Germinal center (tissue), 1 donor: ENCODE measurements around the gene APOL6.

Experiments
- DNase-seq: peaks from one replicate; pipeline ENCODE4 v3.0.0; 2012; ENCODE audit warnings: mixed read lengths, low spot score

The APOL6 gene

GRCh38 chr22:35648066-35649025, at the start of gene APOL6:
Gene APOL6, plus strand, starts transcription at chr22:35648446. Its CDS starts 7,980 bp downstream, at chr22:35656426.
- DNase-seq, result peak; percentile 75

- no peak for DNase-seq
Observed at GRCh38 chr22:35599364-35599763, 48.9 kb upstream of the APOL6 start.

- no peak for DNase-seq
Observed at GRCh38 chr22:35600476-35600875, 47.8 kb upstream of the APOL6 start.

DNA sequence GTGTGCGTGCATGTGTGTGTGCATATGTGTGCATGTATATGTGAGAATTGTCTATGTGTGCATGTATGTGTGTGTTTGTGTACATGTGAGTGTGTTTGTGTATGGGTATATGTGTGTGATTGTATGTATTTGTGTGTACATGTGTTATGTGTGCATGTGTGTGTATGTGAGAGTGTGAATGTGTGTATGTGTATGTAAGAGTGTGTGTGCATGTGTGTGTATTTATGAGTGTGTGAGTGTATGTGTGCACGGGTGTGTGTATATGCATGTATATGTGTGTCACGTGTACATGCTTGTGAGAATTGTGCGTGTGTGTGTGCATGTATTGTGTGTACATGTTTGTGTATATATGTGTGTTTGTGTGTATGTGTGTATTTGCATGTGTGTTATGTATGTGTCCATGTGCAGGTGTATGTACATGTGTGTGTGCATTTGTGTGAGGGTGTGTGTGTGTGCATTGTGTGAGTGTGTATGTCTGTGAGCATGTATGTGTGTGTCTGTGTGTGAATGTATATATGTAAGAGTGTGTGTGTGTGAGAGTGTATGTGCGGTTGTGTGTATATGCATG, 47.1 kb upstream of the APOL6 start:
- DNase-seq, result no peak

GRCh38 chr22:35601743-35602615, 46.3 kb upstream of the APOL6 start:
- no peak for DNase-seq

DNA sequence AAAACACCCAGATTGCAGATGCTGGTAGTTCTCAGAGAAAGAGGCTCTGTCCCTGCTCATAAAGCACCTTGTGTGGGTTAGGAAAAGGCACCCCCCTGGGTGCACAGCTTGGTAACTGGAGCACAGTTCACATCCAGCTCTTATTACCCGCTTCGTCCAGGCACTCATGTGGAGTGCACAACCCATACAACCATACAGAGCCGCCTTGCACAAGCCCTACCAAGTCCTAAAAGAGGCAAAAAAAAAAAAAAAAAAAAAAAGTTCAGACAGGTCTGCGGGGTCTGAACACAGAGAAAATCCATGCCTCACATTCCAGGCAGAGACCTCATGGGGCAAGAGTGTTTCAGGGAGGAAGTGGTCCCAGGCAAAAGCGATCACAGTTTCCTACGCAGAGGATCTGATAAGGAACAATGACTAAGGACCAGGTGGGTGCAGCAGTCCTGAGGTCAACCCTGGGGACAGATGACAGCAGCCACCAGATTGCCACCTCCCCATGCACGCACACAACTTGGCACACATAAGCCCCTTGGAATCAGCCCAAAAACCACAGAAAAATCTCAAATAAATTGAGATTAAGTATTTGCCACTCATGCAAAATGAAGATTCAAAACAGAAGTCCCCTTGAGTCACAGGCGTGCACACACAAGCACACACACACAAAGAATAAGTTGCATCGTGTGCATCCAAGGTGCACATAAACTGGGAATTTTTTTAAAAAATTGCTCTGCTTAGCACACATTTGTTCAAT, 43.5 kb upstream of the APOL6 start:
- DNase-seq, result no peak

DNA sequence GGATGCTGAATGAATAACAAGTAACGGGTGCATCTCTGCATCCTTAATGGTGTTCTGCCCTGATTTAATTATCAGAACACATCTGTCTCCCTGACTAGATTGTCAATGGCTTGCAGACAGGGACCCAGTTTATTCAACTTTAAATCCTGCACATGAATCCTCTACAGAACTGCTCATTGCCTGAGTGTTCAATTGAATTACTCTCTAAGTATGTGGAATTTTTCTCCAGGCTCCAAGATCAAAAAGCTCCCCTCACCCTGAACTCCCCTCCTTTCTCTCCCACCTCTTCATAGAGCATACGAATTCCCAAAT, 42.9 kb upstream of the APOL6 start:
- DNase-seq, result no peak

- no peak for DNase-seq
Observed at GRCh38 chr22:35605851-35606481, 42.3 kb upstream of the APOL6 start.

- DNase-seq, result no peak
Observed at GRCh38 chr22:35606916-35607315, 41.3 kb upstream of the APOL6 start.

DNA sequence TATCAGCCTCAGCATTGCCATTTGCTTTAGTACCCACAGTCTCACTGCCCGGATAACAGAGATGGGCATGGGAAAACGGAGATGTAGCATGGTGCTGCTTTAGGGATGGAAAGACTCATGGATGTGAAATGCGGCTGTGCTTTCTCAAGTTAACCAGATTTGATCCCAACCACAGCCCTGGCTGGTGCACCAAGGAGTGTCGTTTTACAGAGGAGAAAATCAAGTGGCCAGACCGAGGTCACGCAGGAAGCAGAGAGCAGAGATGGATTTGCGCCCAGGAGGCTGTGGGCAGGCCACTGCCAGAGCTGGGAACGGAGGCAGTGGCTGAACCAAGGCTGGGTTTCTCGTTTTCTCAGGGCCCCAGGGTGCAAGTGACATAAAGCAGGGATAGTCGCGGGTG, 40.2 kb upstream of the APOL6 start:
- DNase-seq, result no peak

- DNase-seq, result no peak
Observed at GRCh38 chr22:35609261-35609660, 39.0 kb upstream of the APOL6 start.

- DNase-seq, result no peak
Observed at GRCh38 chr22:35609761-35610160, 38.5 kb upstream of the APOL6 start.

GRCh38 chr22:35610741-35611140, 37.5 kb upstream of the APOL6 start:
- no peak for DNase-seq

- no peak for DNase-seq
Observed at GRCh38 chr22:35611200-35611890, 36.9 kb upstream of the APOL6 start.

DNA sequence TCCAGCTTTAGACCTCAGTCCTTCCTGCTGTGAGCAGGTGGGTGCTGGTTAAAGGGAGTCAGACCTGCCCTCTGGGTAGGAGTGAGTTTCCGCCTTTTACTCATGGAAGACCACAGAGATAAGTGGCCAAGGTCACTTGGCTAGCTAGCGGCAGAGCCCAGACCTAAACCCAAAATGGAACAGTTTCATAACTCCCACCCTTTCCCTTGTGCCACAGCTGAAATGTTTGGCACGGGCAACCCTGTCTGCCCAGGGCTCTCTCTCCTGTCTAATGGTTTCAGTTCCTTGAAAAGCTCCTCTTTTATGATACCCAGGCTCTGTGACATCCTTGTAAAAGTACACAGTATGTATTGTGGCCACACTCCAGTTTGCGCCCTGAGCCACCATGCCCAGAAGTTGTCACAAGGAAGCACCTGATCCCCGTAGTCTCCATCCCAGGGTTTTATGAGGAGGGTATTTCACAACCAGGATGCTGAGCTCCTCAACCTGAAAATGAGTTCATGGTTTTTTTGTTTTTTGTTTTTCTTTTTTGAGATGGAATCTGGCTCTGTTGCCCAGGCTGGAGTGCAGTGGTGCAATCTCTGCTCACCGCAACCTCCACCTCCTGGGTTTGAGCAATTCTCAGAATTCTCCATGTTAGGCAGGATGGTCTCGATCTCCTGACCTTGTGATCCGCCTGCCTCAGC, 36.2 kb upstream of the APOL6 start:
- DNase-seq, result peak; percentile 32

GRCh38 chr22:35612903-35613302, 35.3 kb upstream of the APOL6 start:
- no peak for DNase-seq

DNA sequence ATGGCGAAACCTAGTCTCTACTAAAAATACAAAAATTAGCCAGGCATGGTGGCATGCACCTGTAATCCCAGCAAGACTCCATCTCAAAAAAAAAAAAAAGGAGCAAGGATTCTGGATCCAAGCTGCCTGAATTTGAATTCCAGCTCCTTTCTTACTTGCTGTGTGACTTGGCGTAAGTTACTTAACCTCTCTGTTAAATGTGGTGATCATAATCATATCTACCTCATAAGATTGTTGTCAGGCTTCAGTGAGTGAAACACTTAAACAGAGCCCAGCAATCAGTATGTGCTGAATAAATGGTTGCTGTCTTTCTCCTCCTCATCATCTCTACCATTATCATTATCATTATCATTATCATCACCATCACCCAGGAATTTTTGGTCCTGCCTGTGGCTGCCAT, 33.8 kb upstream of the APOL6 start:
- DNase-seq, result no peak

GRCh38 chr22:35615156-35615555, 33.1 kb upstream of the APOL6 start:
- DNase-seq, result no peak

- DNase-seq, result no peak
Observed at GRCh38 chr22:35616043-35616442, 32.2 kb upstream of the APOL6 start.

- DNase-seq, result no peak
Observed at GRCh38 chr22:35617137-35617755, 31.0 kb upstream of the APOL6 start, which contains the start of gene MB. Gene MB, minus strand, starts transcription at chr22:35617329. Its CDS starts 72 bp downstream, at chr22:35617257.
